ENCODE data around the gene PPP2R2D.
"Not testable (repeated sequence)": the region's sequence is repeated elsewhere in the genome, so short reads cannot be mapped to it uniquely, and the experiment has no call there.

Gene PPP2R2D

GRCh38 chr10:131866673-131867072 lies 34.1 kb upstream of the PPP2R2D start:
- DNase-seq (ENCODE audit: low read depth in 2 of 3, low spot score in 2 of 3), result no peak

- DNase-seq (ENCODE audit: low read depth in 2 of 3, low spot score in 2 of 3), result no peak
Measured at GRCh38 chr10:131868436-131868835, 32.4 kb upstream of the PPP2R2D start.

GRCh38 chr10:131869344-131869743 lies 31.5 kb upstream of the PPP2R2D start:
- no peak for DNase-seq (ENCODE audit: low read depth in 2 of 3, low spot score in 2 of 3)

GRCh38 chr10:131870411-131870810 lies 30.4 kb upstream of the PPP2R2D start:
- no peak for DNase-seq (ENCODE audit: low read depth in 2 of 3, low spot score in 2 of 3)

GRCh38 chr10:131870831-131871672 lies 29.8 kb upstream of the PPP2R2D start:
- DNase-seq (ENCODE audit: low read depth in 2 of 3, low spot score in 2 of 3), result no peak

- DNase-seq (ENCODE audit: low read depth in 2 of 3, low spot score in 2 of 3), result no peak
Measured at GRCh38 chr10:131871673-131872005, 29.2 kb upstream of the PPP2R2D start.

GRCh38 chr10:131872011-131872826 lies 28.6 kb upstream of the PPP2R2D start:
- no peak for DNase-seq (ENCODE audit: low read depth in 2 of 3, low spot score in 2 of 3)

GRCh38 chr10:131872827-131873375 lies 27.9 kb upstream of the PPP2R2D start:
- no peak for DNase-seq (ENCODE audit: low read depth in 2 of 3, low spot score in 2 of 3)

GRCh38 chr10:131874991-131875451 lies 25.8 kb upstream of the PPP2R2D start:
- DNase-seq (ENCODE audit: low read depth in 2 of 3, low spot score in 2 of 3), result peak; percentile 15 to 35 (median 33)

- DNase-seq (ENCODE audit: low read depth in 2 of 3, low spot score in 2 of 3), result no peak
Measured at GRCh38 chr10:131875501-131875900, 25.3 kb upstream of the PPP2R2D start.

- DNase-seq (ENCODE audit: low read depth in 2 of 3, low spot score in 2 of 3), result no peak
Measured at GRCh38 chr10:131876017-131876416, 24.8 kb upstream of the PPP2R2D start.

- no peak for DNase-seq (ENCODE audit: low read depth in 2 of 3, low spot score in 2 of 3)
Measured at GRCh38 chr10:131876508-131876907, 24.3 kb upstream of the PPP2R2D start.

GRCh38 chr10:131880016-131880590 lies 20.7 kb upstream of the PPP2R2D start:
- DNase-seq (ENCODE audit: low read depth in 2 of 3, low spot score in 2 of 3), result no peak

GRCh38 chr10:131881104-131881880 lies 19.5 kb upstream of the PPP2R2D start:
- no peak for DNase-seq (ENCODE audit: low read depth in 2 of 3, low spot score in 2 of 3)

- DNase-seq (ENCODE audit: low read depth in 2 of 3, low spot score in 2 of 3), result no peak
Measured at GRCh38 chr10:131882151-131882550, 18.7 kb upstream of the PPP2R2D start.

GRCh38 chr10:131882590-131883451 lies 18.0 kb upstream of the PPP2R2D start:
- DNase-seq (ENCODE audit: low read depth in 2 of 3, low spot score in 2 of 3), result no peak

GRCh38 chr10:131883621-131884393 lies 17.0 kb upstream of the PPP2R2D start:
- not testable (repeated sequence) for DNase-seq (ENCODE audit: low read depth in 2 of 3, low spot score in 2 of 3)

GRCh38 chr10:131885391-131886165 lies 15.2 kb upstream of the PPP2R2D start:
- peak; percentile 62 to 78 (median 69) for DNase-seq (ENCODE audit: low read depth in 2 of 3, low spot score in 2 of 3)
